GM10266 (cell line): ENCODE results near the gene RCC1.

Source experiments
- DNase-seq: peaks from one replicate; pipeline ENCODE4 v3.0.0; 2012; ENCODE audit errors: extremely low spot score
- TF ChIP-seq, protein P1 (sequence below): IDR thresholded peaks from 2 replicates; pipeline ENCODE4 v1.5.1; 2012; ENCODE audit warnings: mild to moderate bottlenecking, low read depth; ENCODE audit not compliant: control insufficient read depth, insufficient read depth; ENCODE audit errors: missing control alignments

RCC1 gene

DNA sequence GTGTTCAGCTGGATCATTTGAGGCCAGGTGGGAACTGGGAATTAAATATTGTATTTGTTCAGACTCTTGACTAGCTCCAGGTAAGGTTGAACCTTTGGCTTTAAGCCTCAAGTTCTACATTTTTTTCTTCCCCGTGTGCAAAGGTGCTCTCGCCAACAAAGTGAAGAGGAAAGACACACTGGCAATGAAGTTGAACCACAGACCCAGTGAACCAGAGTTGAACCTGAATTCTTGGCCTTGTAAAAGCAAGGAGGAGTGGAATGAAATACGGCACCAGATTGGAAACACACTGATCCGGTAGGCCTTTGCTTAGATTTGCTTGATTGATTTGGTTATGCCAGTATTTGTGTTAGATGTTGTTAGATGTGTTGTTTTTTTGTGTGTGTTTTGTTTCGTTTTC is 25.5 kb upstream of the RCC1 start:
- DNase-seq, result no peak
- TF ChIP-seq, protein P1, sequence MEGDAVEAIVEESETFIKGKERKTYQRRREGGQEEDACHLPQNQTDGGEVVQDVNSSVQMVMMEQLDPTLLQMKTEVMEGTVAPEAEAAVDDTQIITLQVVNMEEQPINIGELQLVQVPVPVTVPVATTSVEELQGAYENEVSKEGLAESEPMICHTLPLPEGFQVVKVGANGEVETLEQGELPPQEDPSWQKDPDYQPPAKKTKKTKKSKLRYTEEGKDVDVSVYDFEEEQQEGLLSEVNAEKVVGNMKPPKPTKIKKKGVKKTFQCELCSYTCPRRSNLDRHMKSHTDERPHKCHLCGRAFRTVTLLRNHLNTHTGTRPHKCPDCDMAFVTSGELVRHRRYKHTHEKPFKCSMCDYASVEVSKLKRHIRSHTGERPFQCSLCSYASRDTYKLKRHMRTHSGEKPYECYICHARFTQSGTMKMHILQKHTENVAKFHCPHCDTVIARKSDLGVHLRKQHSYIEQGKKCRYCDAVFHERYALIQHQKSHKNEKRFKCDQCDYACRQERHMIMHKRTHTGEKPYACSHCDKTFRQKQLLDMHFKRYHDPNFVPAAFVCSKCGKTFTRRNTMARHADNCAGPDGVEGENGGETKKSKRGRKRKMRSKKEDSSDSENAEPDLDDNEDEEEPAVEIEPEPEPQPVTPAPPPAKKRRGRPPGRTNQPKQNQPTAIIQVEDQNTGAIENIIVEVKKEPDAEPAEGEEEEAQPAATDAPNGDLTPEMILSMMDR, result no peak

DNA sequence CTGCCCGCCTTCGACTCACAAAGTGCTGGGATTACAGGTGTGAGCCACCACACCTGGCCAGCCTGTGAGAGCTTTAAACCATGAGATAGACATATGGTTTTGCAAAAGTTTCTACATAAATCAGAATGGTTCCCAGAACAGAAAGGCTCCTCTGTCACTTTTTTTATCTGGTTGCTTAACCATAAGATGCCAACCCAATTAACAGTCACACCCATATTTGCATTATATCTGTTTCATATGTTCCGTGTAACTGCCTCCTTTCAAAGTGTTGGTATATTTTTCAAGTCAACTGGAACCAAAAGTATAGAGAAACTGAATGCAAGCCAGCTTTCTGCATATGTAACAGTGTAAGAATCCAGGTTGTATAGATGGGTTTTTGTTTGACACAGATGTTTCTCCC is 23.7 kb upstream of the RCC1 start:
- TF ChIP-seq, protein P1, result no peak
- DNase-seq, result no peak

DNA sequence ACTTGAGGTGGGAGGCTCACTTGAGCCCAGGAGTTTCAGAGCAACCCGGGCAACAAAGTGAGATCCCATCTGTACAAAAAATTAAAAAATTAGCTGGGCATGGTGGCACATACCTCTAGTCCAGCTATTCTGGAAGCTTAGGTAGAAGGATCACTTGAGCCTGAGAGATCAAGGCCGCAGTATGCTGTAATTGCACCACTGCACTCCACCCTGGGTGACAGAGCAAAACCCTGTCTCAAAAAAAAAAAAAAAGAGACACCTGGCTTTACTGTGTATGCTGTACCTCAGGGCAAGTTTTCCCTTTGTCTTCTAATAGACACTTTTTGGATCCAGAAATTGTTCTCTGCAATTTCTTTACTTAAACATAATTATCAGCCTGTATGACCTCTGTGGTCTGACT is 23.1 kb upstream of the RCC1 start:
- TF ChIP-seq, protein P1, result no peak
- no peak for DNase-seq

DNA sequence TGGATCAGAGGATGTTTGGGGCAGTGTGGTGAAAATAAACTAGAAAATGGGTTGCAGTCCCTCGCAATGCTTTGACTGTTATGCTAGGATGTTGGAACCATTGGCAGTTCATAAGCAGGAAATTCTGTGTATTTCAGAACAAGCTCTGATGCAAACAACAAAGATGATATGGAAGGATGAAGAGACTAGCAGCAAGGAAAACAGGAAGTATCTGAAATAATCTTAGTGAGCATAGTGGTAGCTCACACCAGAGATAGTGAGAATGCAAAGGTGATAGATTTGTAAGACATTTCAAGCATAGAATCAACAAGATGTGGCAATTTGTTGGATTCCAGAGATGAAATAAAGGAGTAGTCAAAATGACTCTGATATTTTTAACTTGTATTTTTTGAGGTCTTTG is 11.1 kb upstream of the RCC1 start:
- DNase-seq, result no peak
- TF ChIP-seq, protein P1, result no peak

DNA sequence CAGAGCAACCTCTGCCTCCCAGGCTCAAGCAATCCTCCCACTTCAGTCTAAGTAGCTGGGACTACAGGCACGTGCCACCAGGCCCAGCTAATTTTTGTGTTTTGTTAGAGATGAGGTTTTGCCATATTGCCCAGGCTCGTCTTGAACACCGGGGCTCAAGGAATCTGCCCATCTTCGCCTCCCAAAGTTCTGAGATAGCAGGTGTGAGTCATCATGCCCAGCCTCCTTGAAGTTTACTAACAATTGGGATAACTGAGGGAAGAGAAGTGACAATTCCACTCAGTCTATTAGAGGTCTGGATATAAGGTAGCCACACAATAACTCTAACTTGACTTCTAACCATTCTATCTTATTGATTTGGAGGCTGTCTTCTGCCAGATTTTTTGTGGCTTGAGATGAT is 6.3 kb upstream of the RCC1 start:
- TF ChIP-seq, protein P1, result no peak
- DNase-seq, result no peak

DNA sequence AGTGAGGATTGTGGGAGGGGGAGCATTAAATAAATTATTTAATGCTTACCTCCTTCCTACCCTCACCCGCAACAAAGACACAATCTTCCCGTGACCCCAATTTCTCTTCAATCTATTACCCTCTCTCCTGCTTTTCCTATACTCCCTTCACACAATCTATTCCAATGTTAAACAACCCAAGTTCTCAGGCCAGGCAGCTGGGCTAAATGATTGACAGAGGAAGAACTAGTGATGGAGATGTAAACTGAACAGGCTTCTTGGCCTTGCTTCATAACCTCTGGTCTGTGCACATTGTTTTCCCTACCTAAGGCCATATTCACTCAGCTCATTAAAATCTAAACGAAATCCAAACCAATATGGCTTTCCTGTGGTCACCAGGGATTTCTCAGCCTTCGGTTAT is 3.9 kb upstream of the RCC1 start:
- TF ChIP-seq, protein P1, result no peak
- no peak for DNase-seq

DNA sequence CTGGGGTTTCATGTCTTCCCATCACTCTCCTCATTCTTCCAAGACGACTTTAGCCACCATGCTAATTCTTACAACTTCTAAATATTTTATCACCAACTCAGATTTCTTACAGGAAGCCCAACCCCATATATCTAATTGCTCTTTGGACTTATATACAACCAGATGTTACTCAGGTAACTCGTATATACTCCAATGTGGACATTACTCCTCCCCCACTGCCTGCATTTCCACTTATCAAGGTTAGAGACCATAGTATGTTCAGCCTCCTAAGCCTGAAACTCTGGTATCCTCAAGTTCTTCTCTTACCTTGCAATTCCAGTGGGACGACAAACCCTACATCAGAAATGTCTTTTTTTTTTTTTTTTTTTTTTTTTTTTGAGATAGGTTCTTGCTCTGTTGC is 2.7 kb upstream of the RCC1 start:
- TF ChIP-seq, protein P1, result no peak
- DNase-seq, result no peak
